ENCODE results near the gene AMBP.

DNA sequence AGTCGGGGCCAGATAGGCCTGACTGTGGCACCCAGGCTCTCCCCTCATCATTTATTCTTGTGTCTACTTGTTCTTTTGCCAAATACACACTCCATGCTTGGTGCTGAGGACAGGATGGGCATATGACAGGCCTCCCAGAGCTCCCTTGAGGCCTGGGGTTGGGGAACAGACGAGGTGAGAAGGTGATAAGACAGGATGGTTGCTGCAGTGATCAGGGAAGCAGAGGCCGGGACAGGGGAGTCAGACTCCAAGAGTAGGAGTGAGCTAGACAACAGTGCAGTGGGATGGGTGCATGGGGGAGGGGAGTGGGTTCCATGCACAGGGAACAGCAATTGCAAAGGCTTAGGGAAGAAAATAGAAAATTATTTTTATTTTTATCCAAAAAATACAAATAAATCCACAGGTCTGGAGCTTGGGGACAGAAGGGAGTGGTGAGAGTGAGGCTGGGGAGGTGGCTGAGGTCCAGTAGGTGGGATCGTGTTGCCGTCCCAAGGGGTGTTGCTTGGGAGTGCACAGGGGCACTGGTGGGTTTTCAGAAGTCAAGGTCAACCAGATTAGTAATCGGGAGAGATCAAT lies 3.4 kb upstream of the AMBP start:
- TF ChIP-seq, protein P1, sequence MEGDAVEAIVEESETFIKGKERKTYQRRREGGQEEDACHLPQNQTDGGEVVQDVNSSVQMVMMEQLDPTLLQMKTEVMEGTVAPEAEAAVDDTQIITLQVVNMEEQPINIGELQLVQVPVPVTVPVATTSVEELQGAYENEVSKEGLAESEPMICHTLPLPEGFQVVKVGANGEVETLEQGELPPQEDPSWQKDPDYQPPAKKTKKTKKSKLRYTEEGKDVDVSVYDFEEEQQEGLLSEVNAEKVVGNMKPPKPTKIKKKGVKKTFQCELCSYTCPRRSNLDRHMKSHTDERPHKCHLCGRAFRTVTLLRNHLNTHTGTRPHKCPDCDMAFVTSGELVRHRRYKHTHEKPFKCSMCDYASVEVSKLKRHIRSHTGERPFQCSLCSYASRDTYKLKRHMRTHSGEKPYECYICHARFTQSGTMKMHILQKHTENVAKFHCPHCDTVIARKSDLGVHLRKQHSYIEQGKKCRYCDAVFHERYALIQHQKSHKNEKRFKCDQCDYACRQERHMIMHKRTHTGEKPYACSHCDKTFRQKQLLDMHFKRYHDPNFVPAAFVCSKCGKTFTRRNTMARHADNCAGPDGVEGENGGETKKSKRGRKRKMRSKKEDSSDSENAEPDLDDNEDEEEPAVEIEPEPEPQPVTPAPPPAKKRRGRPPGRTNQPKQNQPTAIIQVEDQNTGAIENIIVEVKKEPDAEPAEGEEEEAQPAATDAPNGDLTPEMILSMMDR (IDR thresholded peaks at IDR 0.05; ENCODE audit: borderline replicate concordance, extremely low read depth, low read length, poor library complexity, severe bottlenecking): no peak
- no peak for TF ChIP-seq EZH2 (IDR thresholded peaks at IDR 0.05; ENCODE audit: borderline replicate concordance, low read depth, low read length, severe bottlenecking)

Data from DND-41 (cell line).